ENCODE measurements around the gene RAPGEF4.

DNA sequence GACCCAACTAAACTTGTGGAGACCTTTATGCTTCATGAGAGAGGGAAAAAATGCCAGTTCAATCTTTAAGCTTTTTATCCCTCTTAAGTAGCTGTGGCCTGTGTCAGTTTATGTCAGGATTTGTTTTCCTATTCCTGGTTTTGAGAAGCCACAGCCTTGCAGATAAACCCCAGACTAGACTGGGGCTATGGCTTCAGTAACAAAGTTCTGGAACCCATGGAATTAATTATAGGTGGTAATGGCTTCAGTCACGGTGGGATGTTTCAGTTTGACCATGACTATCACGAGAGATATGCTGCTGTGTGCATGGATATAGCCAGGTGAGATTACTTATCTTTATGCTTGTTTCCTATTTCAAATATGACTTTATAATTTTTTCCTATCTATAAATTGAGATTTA, 134.8 kb downstream of the RAPGEF4 start:
- no peak for TF ChIP-seq EZH2 (IDR thresholded peaks at IDR 0.05)
- no peak for TF ChIP-seq POLR2AphosphoS5 (IDR thresholded peaks at IDR 0.05; ENCODE audit: borderline replicate concordance, low read depth, low read length)

Data from SK-N-MC (cell line).